Measurements from ENCODE around the gene ZNF521.

The ZNF521 gene

DNA sequence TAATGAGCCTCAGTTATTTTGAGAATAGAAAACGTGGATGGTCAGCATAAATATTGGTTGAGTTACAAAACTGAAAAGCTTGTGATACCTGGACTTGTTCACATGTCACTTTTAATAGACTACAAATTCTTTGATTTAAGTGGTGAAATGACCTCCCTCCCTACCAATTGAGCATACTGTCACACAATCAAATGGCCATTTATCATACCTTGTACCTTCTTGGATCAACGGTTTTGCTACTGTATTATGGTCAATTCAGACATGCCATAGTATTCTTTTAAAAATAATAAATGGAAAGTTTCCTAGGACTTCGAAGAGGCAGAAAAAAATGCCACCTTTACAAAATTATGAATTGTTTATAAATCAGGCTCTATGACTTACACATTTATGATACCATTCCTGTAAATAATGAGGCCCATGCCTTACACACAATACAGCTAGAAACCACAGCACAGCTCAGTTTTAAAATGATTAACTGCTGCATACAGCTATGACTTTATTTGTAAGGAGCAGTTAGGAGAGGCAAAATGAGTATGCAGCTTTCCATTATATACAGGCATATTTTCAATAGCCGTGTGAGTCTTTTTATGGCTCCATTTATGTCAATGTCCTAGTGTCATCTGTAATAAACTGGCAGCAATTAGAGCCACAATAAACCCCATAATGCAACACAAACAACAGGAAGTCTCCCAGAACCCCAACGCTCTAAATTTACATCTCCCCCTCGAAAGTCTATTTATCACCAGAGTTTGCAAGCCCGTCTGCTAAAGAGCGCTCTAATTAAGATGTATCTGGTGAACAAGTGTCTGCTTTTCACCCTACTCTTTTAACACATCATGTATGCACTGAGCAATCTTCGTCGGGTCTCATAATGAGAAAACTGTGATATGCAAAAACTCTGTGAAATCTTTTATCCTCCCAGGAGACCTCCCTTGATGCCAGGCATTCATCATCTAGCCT lies 176.1 kb downstream of the ZNF521 start:
- Histone ChIP-seq H3K36me3 (ENCODE audit: insufficient read depth, low read depth, low read length) (no peaks in the 10 kb centered on the region), H3K9ac (ENCODE audit: low read depth, low read length) (no peak overlapping the region), H3K4me3 (ENCODE audit: low read length) (no peak overlapping the region), H3K27me3 (ENCODE audit: insufficient read depth, low read length) (no peaks in the 10 kb centered on the region), H3K9me3 (ENCODE audit: insufficient read depth, low read depth, low read length) (no peaks in the 10 kb centered on the region), H3K27ac (ENCODE audit: low read length) (no peak overlapping the region), H3K4me1 (ENCODE audit: insufficient read depth, low read length) (0 out of 2 replicates have a peak, but pooled peaks cover 4% of the 10 kb centered on the region)

DNA sequence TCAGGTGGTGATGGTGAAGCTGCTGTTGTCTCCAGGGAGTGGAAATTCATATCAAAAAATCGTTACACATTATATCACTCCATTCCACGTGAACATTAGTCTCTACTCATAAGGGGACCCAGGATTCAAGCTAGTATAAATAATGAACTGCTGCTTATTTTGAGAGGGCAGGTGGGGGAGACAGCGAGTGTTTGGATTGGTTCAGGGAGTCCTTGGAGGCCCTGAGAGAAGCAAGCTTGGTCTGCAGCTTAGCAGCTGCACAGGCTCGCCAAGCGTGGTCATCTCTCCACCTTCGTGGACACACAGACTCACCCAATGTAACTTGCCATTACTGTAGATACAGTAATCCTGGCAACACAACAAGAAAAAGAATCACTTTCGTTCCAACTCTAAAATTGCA lies 177.6 kb downstream of the ZNF521 start:
- no peak overlapping the region for H3K4me3 ChIP-seq (ENCODE audit: low read length)
- 0 out of 2 replicates have a peak, but pooled peaks cover 4% of the 10 kb centered on the region for H3K4me1 ChIP-seq (ENCODE audit: insufficient read depth, low read length)
- H3K27ac ChIP-seq (ENCODE audit: low read length) = no peak overlapping the region
- H3K27me3 ChIP-seq (ENCODE audit: insufficient read depth, low read length) = no peaks in the 10 kb centered on the region
- no peaks in the 10 kb centered on the region for H3K36me3 ChIP-seq (ENCODE audit: insufficient read depth, low read depth, low read length)
- no peaks in the 10 kb centered on the region for H3K9me3 ChIP-seq (ENCODE audit: insufficient read depth, low read depth, low read length)
- H3K9ac ChIP-seq (ENCODE audit: low read depth, low read length) = no peak overlapping the region

DNA sequence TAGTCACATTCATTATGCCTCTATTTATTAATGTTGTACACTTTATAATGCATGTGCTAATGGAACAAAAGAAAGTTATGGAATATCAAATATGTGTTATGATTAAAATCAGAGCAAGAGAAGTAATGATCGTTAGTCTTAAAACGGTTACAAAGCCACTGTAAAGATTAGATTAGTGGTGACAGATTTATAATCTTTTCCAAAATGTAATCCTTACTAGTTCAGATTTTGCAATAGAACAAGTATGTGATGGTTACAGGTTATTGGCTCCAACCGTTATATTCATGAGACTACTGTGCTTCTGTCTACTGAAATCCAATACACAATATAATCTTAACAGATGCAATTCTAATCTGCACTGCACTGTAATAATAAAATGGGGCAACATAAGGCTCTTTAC lies 180.6 kb downstream of the ZNF521 start:
- no peak overlapping the region for H3K9ac ChIP-seq (ENCODE audit: low read depth, low read length)
- H3K4me1 ChIP-seq (ENCODE audit: insufficient read depth, low read length) = peaks cover 14% of the 10 kb centered on the region; the same call in 1 of the 2 replicates
- H3K9me3 ChIP-seq (ENCODE audit: insufficient read depth, low read depth, low read length) = no peaks in the 10 kb centered on the region
- no peak overlapping the region for H3K4me3 ChIP-seq (ENCODE audit: low read length)
- no peaks in the 10 kb centered on the region for H3K36me3 ChIP-seq (ENCODE audit: insufficient read depth, low read depth, low read length)
- no peaks in the 10 kb centered on the region for H3K27me3 ChIP-seq (ENCODE audit: insufficient read depth, low read length)
- no peak overlapping the region for H3K27ac ChIP-seq (ENCODE audit: low read length)

DNA sequence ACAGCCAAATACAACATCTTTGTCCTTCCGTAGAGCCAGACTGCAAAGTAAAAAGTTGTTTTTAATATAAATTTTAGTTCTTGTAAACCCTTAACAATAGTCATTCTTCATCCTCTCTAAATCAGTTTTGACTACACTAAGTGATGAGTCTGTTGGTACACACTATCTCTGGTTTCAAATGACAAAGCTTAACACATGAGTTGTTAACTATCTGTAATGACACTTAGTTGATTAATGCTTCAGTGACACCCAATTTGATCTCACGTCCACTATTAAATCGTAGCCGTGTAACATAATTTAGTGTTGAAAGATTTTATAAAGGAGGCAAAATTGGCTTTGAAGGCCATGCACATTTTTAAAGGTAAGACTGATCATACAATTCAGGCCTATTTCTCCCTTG lies 181.6 kb downstream of the ZNF521 start:
- H3K9ac ChIP-seq (ENCODE audit: low read depth, low read length) = no peak overlapping the region
- H3K4me3 ChIP-seq (ENCODE audit: low read length) = no peak overlapping the region
- H3K36me3 ChIP-seq (ENCODE audit: insufficient read depth, low read depth, low read length) = no peaks in the 10 kb centered on the region
- no peaks in the 10 kb centered on the region for H3K27me3 ChIP-seq (ENCODE audit: insufficient read depth, low read length)
- H3K4me1 ChIP-seq (ENCODE audit: insufficient read depth, low read length) = peaks cover 10% of the 10 kb centered on the region; the same call in 1 of the 2 replicates
- no peaks in the 10 kb centered on the region for H3K9me3 ChIP-seq (ENCODE audit: insufficient read depth, low read depth, low read length)
- H3K27ac ChIP-seq (ENCODE audit: low read length) = no peak overlapping the region

DNA sequence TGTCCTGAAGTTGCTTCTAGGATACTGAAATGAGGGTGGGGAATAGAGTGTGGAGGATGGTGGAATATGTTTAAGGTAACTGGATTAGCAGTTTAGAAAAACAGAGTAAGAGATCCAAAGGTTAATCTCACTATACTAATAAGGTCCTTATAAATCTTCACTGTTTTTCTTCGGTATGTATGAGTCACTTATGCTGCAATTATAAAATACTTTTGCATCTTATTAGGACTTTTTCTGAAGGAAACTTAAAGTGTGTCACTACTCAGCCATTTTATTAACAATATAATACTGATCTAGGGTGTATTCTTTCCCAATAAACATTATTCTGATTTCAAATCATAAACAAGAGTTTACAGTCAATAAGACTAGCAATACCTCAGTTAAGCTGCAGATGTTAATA lies 182.3 kb downstream of the ZNF521 start:
- Histone ChIP-seq H3K9me3 (ENCODE audit: insufficient read depth, low read depth, low read length) (no peaks in the 10 kb centered on the region), H3K27me3 (ENCODE audit: insufficient read depth, low read length) (no peaks in the 10 kb centered on the region), H3K36me3 (ENCODE audit: insufficient read depth, low read depth, low read length) (no peaks in the 10 kb centered on the region), H3K9ac (ENCODE audit: low read depth, low read length) (no peak overlapping the region), H3K4me3 (ENCODE audit: low read length) (no peak overlapping the region), H3K4me1 (ENCODE audit: insufficient read depth, low read length) (peaks cover 10% of the 10 kb centered on the region; the same call in 1 of the 2 replicates), H3K27ac (ENCODE audit: low read length) (no peak overlapping the region)

DNA sequence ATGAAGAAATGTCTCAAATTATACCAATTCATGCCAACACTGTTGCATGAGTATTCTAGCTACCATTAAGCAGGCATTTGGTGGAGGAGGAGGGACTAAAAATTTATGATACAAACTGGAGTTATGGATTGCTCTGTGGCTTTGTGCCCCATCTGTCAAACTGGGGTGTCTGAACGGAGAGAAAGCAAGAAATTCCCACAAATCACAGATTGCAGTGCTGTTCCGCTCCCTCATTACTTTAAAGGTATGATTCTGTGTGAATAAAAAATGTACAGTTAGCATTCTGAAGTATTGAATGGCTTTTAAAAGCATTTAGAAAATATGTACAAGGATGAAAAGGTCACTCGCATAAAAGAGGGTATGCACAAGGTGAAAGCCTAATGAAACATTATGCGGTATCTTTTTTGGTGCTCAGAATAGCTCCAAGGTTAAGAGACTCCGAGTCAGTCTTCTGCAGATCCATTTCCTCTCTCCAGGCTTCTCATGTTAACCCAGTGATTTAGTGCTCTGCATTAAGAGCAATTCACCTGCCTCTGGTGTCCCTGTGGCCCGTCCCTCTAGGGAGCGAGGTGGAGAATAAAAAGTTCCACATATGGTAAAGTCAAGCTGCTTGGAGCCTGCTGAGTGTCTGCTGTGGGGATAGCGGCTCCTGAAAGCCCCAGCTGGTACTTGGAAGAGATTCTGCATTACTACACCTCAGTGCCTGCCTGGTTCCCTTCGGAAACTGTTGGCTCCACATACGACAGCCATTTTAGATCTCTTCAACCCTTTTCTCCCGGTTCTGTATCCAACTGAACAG lies 184.2 kb downstream of the ZNF521 start:
- no peak overlapping the region for H3K27ac ChIP-seq (ENCODE audit: low read length)
- H3K9ac ChIP-seq (ENCODE audit: low read depth, low read length) = no peak overlapping the region; the same call in 1 of the 2 replicates
- peaks cover 10% of the 10 kb centered on the region; the same call in 1 of the 2 replicates for H3K4me1 ChIP-seq (ENCODE audit: insufficient read depth, low read length)
- H3K9me3 ChIP-seq (ENCODE audit: insufficient read depth, low read depth, low read length) = no peaks in the 10 kb centered on the region
- no peaks in the 10 kb centered on the region for H3K27me3 ChIP-seq (ENCODE audit: insufficient read depth, low read length)
- H3K36me3 ChIP-seq (ENCODE audit: insufficient read depth, low read depth, low read length) = no peaks in the 10 kb centered on the region
- H3K4me3 ChIP-seq (ENCODE audit: low read length) = no peak overlapping the region

DNA sequence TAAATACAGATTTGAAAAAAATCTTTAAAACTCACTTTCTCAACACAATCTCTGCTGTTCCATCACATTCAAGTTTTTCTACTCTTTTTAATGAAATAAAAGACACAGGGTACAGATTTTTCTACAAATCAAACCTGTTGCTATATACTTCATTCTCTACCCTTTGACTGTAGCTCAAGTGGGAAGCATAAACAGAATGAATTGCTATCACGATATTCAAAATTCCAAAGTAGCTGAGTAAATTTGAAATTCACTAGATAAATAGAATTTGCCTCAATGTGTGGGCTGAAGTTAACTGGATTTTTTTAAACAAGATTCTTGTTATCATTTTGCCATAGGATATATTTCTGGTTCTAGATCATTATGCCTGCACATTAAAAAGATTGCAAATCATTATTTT lies 185.9 kb downstream of the ZNF521 start:
- Histone ChIP-seq H3K9me3 (ENCODE audit: insufficient read depth, low read depth, low read length) (no peaks in the 10 kb centered on the region), H3K27me3 (ENCODE audit: insufficient read depth, low read length) (no peaks in the 10 kb centered on the region), H3K36me3 (ENCODE audit: insufficient read depth, low read depth, low read length) (no peaks in the 10 kb centered on the region), H3K27ac (ENCODE audit: low read length) (no peak overlapping the region), H3K4me3 (ENCODE audit: low read length) (no peak overlapping the region), H3K9ac (ENCODE audit: low read depth, low read length) (no peak overlapping the region), H3K4me1 (ENCODE audit: insufficient read depth, low read length) (peaks cover 10% of the 10 kb centered on the region; the same call in 1 of the 2 replicates)

DNA sequence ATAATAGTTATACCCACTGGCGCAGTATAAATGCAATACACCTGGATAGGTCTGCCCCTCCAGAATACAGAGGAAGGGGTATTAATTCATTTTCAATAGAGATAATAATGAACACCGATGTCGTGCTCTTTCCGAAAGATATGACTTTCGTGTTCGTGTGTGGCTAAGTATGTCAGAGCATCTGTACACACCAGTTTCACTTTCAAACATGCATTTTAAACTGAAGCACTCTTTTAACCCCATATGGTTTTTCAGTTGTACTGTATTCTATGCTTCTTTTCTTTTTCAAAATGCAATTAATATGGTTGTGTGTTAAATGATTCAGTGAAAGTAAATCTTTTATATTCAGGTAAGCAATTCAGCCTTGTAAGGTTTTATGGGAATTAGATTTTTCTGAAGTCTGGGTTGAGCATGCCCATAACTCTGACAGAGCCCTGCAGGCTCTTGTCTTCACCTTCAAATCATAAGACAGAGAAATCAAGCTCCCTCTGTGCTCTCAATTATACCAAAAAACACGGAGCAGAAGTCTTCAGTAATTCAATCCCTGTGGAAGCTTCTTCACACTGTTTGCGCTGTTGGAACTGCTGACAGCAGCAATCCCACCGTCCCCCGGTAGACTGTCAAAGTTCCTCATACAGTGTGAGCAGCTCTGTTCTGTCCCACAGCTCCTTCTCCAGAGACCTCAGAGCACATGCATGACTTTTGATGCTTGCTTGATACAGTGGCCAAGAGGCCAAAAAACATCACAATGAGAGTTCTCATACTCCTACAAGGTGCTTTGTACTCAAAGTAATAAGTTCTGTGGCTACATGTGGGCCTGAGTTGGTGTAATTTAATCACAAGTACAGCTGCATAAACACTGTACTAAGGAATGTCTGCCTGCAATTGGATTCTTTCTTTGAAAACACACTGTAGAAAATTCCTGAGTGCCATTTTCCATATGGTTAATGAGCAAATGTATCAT lies 186.8 kb downstream of the ZNF521 start:
- no peaks in the 10 kb centered on the region; the same call in 1 of the 2 replicates for H3K36me3 ChIP-seq (ENCODE audit: insufficient read depth, low read depth, low read length)
- peaks cover 10% of the 10 kb centered on the region; the same call in 1 of the 2 replicates for H3K4me1 ChIP-seq (ENCODE audit: insufficient read depth, low read length)
- H3K9me3 ChIP-seq (ENCODE audit: insufficient read depth, low read depth, low read length) = no peaks in the 10 kb centered on the region
- no peak overlapping the region for H3K27ac ChIP-seq (ENCODE audit: low read length)
- no peak overlapping the region for H3K9ac ChIP-seq (ENCODE audit: low read depth, low read length)
- no peaks in the 10 kb centered on the region for H3K27me3 ChIP-seq (ENCODE audit: insufficient read depth, low read length)
- H3K4me3 ChIP-seq (ENCODE audit: low read length) = no peak overlapping the region

DNA sequence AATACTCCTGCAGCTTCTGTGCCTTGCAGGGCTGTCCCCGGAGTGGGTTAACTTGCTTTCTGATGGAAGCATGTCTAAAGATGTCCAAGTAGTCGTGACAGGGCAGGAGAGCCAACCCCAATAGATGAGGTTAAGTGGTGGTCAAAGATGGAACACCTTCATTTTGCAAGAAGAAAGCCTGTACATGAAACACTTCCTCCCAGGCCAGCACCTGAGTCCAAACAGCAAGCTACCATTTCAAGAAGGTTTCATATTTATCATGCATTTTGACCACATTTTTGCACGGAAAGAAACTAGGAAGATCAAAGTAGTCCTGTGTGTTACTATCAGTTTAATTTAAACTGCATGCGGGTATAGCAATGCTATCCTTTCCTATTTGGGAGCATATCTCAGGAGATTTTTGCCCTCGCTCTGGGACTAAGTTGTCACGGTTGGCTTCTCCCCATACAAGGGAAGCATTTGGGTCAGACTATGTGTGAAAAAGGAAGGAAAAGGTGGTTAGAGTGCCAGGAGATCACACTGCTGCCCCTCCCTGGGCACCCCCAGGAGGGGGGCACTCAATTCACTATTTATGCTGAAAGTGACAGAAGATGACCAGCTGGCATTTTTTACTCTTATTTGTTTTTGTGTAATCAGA lies 187.6 kb downstream of the ZNF521 start:
- H3K27me3 ChIP-seq (ENCODE audit: insufficient read depth, low read length) = no peaks in the 10 kb centered on the region
- H3K4me1 ChIP-seq (ENCODE audit: insufficient read depth, low read length) = peaks cover 10% of the 10 kb centered on the region; the same call in 1 of the 2 replicates
- no peaks in the 10 kb centered on the region; the same call in 1 of the 2 replicates for H3K36me3 ChIP-seq (ENCODE audit: insufficient read depth, low read depth, low read length)
- no peak overlapping the region for H3K27ac ChIP-seq (ENCODE audit: low read length)
- no peak overlapping the region for H3K9ac ChIP-seq (ENCODE audit: low read depth, low read length)
- H3K9me3 ChIP-seq (ENCODE audit: insufficient read depth, low read depth, low read length) = no peaks in the 10 kb centered on the region
- no peak overlapping the region for H3K4me3 ChIP-seq (ENCODE audit: low read length)

DNA sequence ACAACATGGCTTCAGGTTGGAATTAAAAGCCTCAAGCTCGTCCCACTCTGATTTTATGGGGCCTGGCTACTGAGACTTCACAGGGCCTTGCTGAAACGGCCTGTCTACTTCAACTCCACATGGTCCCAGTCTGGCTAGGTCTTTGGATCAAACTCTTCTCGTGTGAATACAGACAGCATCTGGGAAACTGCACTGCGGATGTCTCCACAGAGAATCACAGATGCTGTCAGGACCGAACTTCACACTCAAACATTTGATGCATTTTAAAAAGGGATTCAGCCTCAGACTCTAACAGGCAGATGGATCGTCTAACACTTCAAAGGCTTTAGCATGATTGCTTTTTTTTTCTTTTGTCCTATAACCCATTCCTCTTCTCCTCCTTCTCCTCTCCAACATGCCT lies 198.5 kb downstream of the ZNF521 start:
- H3K9me3 ChIP-seq (ENCODE audit: insufficient read depth, low read depth, low read length) = peaks cover 7% of the 10 kb centered on the region; the same call in 1 of the 2 replicates
- no peaks in the 10 kb centered on the region for H3K27me3 ChIP-seq (ENCODE audit: insufficient read depth, low read length)
- H3K9ac ChIP-seq (ENCODE audit: low read depth, low read length) = no peak overlapping the region
- H3K4me3 ChIP-seq (ENCODE audit: low read length) = no peak overlapping the region
- no peak overlapping the region for H3K27ac ChIP-seq (ENCODE audit: low read length)
- no peaks in the 10 kb centered on the region for H3K4me1 ChIP-seq (ENCODE audit: insufficient read depth, low read length)
- H3K36me3 ChIP-seq (ENCODE audit: insufficient read depth, low read depth, low read length) = no peaks in the 10 kb centered on the region; the same call in 1 of the 2 replicates
